Loucy (cell line): Measurements from ENCODE around the gene B3GALT5.

Source experiments
- EZH2phosphoT487 ChIP-seq: fragments of 200-600 bp; IDR thresholded peaks from 2 replicates; pipeline ENCODE4 v1.6.1; 2018; ENCODE audit warnings: antibody characterized with exemption, mild to moderate bottlenecking, moderate library complexity, borderline replicate concordance
- TF ChIP-seq, protein P1 (sequence below): fragments of 200-600 bp; sonication (generic); conservative IDR thresholded peaks from 2 replicates; pipeline ENCODE4 v1.5.1; 2014; ENCODE audit warnings: mild to moderate bottlenecking, antibody characterized with exemption, low read length

DNA sequence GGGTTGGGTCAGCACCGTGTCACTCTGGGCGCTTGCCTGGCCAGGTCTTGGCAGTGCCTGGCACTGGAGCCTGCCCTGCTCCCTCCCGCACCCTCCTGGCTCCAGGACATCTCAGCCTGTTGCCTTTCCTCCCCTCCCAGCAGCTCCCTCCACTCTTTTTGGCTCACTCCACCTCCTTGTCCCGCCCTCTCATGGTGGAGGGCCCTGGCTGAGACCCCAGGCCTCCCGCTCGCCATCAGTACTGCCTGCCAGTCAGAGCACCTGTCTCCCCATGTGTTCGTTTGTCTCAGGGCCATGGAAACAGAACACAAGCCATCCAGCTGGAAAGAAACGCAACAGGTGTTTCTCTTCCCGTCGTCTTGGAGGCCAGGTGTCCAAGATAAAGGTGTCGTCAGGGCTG is 61.0 kb downstream of the B3GALT5 start:
- TF ChIP-seq, protein P1, sequence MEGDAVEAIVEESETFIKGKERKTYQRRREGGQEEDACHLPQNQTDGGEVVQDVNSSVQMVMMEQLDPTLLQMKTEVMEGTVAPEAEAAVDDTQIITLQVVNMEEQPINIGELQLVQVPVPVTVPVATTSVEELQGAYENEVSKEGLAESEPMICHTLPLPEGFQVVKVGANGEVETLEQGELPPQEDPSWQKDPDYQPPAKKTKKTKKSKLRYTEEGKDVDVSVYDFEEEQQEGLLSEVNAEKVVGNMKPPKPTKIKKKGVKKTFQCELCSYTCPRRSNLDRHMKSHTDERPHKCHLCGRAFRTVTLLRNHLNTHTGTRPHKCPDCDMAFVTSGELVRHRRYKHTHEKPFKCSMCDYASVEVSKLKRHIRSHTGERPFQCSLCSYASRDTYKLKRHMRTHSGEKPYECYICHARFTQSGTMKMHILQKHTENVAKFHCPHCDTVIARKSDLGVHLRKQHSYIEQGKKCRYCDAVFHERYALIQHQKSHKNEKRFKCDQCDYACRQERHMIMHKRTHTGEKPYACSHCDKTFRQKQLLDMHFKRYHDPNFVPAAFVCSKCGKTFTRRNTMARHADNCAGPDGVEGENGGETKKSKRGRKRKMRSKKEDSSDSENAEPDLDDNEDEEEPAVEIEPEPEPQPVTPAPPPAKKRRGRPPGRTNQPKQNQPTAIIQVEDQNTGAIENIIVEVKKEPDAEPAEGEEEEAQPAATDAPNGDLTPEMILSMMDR: no peak
- TF ChIP-seq EZH2phosphoT487: no peak
